Thyroid gland (tissue), 4 donors: ENCODE data around the gene RANBP2. TPM values are rescaled to one million over a fixed set of nuclear protein-coding genes. Genes with fewer than 3 reads are reported as not detected.

ENCODE experiments used
- DNase-seq, 2 donors: peaks; one replicate each; pipeline ENCODE4 v3.0.0-alpha.2; 2019
- H3K27ac ChIP-seq, 3 donors: fragments of 200-600 bp; sonication (generic); 1 replicate in 2 of 3; 2 replicates in 1 of 3; pipeline ENCODE4 v1.5.1; 2016 to 2019; ENCODE audit warnings: mild to moderate bottlenecking in 1 of 3, moderate library complexity in 1 of 3
- H3K27me3 ChIP-seq: fragments of 200-600 bp; sonication (generic); one replicate; pipeline ENCODE4 v1.5.1; 2019
- H3K36me3 ChIP-seq, 2 donors: fragments of 200-600 bp; sonication (generic); one replicate each; pipeline ENCODE4 v1.5.1; 2016 to 2019
- H3K4me1 ChIP-seq, 2 donors: fragments of 200-600 bp; sonication (generic); one replicate each; pipeline ENCODE4 v1.5.1; 2017 to 2019
- H3K4me3 ChIP-seq, 3 donors: fragments of 200-600 bp; sonication (generic); replicated peaks in 1 of 3; 1 replicate in 2 of 3; 2 replicates in 1 of 3; pipeline ENCODE4 v1.5.1; 2016; ENCODE audit warnings: mild to moderate bottlenecking in 1 of 3
- H3K9me3 ChIP-seq: fragments of 200-600 bp; sonication (generic); one replicate; pipeline ENCODE4 v1.5.1; 2017
- POLR2A ChIP-seq, 2 donors: fragments of 450-650 bp; IDR thresholded peaks; one replicate each; pipeline ENCODE4 v1.6.1; 2017; ENCODE audit warnings: antibody characterized with exemption in 2 of 2, mild to moderate bottlenecking in 2 of 2, moderate library complexity in 1 of 2
- WGBS, 2 donors: methylation state at CpG; one replicate each; pipeline ENCODE4 v1.1.5; 2017; 5-methylcytosine and 5-hydroxymethylcytosine counted together
- intact Hi-C: fragments of 100-400 bp; cut with DNase I; formaldehyde crosslinking; loops from one replicate; pipeline ENCODE4 v1.15.1; 2023
- total RNA-seq, 4 donors: library from RNA; depleted of rRNA; stranded (reverse); fragments of >200 nt; gene quantifications; one replicate each; pipeline ENCODE4 v1.2.3, GENCODE V29; 2016
- TF ChIP-seq, protein P1 (sequence below), 6 experiments: fragments of 200-600 bp in 3 of 6; fragments of 450-650 bp in 3 of 6; sonication (generic) in 3 of 6; IDR thresholded peaks; one replicate each; pipeline ENCODE4 v1.5.1; 2016 to 2019; ENCODE audit warnings: antibody characterized with exemption in 6 of 6, mild to moderate bottlenecking in 2 of 6, inconsistent platforms in 1 of 6, moderate library complexity in 1 of 6

The RANBP2 gene
- total RNA-seq, 4 donors from 2014 or later = 93.7 to 159 (median 107) TPM

DNA sequence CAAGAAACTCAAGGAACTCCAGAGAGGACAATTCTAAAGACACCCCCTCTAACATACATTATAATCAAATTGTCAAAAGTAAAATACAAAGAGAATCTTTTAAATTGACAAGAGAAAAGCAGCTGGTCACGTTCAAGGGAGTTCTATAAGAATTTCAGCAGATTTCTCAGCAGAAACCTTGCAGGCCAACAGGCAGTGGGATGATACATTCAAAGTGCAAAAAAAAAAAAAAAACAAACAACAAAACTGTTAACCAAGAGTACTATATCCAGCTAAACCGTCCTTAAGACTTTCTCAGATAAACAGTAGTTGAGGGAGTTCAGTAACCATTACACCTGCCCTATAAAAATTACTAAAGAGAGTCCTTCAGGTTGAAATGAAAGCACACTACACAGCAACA, 101.2 kb downstream of the RANBP2 start:
- Histone ChIP-seq H3K4me1 (no peaks in the 10 kb centered on the region), H3K27me3 (no peaks in the 10 kb centered on the region), H3K36me3 (peaks cover 0 to 9% of the 10 kb centered on the region in 2 donors), H3K9me3 (no peaks in the 10 kb centered on the region), H3K4me3 (no peak overlapping the region), H3K27ac (no peak overlapping the region)
- DNase-seq = no peak
- intact Hi-C loops = no loop called here
- 95 to 99% methylated on average over 2 of the region's 2 CpGs for WGBS, 2 donors
- TF ChIP-seq POLR2A (IDR thresholded peaks at IDR 0.05) = no peak

DNA sequence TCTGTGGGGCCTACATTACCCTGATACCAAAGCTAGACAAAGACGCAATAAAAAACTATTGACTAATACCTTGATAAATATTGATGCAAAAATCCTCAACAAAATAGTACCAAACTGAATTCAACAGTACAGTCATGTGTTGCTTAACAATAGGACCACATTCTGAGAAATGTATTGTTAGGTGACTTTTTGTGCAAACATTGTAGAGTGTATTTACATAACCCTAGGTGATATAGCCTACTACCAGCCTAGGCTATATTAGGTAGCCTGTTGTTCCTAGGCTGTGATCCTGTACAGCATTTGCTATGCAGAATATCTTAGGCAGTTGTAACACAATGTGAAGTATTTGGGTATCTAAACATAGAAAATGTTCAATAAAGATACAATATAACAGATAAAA, 104.0 kb downstream of the RANBP2 start:
- H3K4me3 ChIP-seq = no peak overlapping the region
- H3K4me1 ChIP-seq = no peaks in the 10 kb centered on the region
- H3K27ac ChIP-seq = no peak overlapping the region
- no peaks in the 10 kb centered on the region for H3K36me3 ChIP-seq
- no peaks in the 10 kb centered on the region for H3K9me3 ChIP-seq
- no peaks in the 10 kb centered on the region for H3K27me3 ChIP-seq
- TF ChIP-seq, protein P1, sequence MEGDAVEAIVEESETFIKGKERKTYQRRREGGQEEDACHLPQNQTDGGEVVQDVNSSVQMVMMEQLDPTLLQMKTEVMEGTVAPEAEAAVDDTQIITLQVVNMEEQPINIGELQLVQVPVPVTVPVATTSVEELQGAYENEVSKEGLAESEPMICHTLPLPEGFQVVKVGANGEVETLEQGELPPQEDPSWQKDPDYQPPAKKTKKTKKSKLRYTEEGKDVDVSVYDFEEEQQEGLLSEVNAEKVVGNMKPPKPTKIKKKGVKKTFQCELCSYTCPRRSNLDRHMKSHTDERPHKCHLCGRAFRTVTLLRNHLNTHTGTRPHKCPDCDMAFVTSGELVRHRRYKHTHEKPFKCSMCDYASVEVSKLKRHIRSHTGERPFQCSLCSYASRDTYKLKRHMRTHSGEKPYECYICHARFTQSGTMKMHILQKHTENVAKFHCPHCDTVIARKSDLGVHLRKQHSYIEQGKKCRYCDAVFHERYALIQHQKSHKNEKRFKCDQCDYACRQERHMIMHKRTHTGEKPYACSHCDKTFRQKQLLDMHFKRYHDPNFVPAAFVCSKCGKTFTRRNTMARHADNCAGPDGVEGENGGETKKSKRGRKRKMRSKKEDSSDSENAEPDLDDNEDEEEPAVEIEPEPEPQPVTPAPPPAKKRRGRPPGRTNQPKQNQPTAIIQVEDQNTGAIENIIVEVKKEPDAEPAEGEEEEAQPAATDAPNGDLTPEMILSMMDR (IDR thresholded peaks at IDR 0.05) = no peak
- TF ChIP-seq POLR2A (IDR thresholded peaks at IDR 0.05) = no peak
- 89 to 96% methylated on average over 1 of the region's 1 CpG for WGBS, 2 donors
- DNase-seq = no peak
- intact Hi-C loops = no loop called here

DNA sequence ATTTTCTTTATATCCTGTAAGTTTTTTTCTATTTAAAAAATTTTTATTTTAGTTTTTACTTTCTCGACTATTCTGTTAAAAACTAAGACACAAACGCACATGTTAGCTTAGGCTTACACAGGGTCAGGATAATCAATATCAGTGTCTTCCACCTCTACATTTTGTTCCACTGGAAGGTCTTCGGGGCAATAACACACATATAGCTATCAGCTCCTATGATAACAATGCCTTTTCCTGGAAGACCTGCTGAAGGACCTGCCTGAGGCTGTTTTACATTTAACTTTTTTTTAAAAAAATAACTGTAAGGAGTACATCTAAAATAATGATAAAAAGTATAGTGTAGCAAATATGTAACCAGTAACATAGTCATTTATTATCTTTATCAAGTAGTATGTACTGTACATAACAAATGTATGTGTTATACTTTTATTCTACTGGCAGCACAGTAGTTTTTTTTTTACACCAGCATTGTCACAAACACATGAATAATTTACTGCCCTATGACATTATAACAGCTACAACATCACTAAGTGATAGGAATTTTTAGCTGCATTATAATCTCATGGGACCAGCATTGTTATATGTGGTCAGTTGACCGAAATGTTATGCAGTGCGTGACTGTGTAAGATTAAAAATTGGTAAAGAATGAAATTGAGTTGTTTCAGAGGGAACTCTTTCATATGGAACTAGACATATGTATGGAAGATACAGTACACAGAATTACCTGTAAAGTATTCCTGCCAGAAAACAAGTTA, 105.2 kb downstream of the RANBP2 start:
- no peak for DNase-seq
- Histone ChIP-seq H3K4me3 (no peak overlapping the region), H3K27me3 (no peaks in the 10 kb centered on the region), H3K4me1 (no peaks in the 10 kb centered on the region), H3K9me3 (no peaks in the 10 kb centered on the region), H3K27ac (no peak overlapping the region), H3K36me3 (no peaks in the 10 kb centered on the region)
- WGBS, 2 donors = 96% methylated on average over 5 of the region's 5 CpGs
- TF ChIP-seq, protein P1 (IDR thresholded peaks at IDR 0.05) = no peak
- TF ChIP-seq POLR2A (IDR thresholded peaks at IDR 0.05) = no peak
- intact Hi-C loops = no loop called here

DNA sequence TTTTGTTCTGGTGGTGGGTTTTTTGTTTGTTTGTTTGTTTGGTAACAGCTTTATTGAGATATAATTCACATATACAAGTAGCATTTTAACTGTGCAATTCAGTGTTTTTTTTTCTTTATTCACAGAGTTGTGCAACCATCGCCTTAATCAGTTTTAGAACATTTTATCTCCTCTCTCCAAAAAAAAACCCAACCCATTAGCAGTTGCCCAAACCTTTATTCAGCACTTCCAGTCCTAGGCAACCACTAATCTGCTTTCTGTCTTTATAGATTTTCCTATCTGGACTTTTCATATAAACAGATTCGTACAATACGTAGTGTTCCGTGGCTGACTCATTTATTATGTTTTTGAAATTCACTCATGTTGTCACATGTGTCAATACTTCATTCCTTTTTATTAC, 106.0 kb downstream of the RANBP2 start:
- H3K27ac ChIP-seq = no peak overlapping the region
- WGBS, 2 donors = 64 to 65% methylated on average over 4 of the region's 4 CpGs
- no peaks in the 10 kb centered on the region for H3K36me3 ChIP-seq

DNA sequence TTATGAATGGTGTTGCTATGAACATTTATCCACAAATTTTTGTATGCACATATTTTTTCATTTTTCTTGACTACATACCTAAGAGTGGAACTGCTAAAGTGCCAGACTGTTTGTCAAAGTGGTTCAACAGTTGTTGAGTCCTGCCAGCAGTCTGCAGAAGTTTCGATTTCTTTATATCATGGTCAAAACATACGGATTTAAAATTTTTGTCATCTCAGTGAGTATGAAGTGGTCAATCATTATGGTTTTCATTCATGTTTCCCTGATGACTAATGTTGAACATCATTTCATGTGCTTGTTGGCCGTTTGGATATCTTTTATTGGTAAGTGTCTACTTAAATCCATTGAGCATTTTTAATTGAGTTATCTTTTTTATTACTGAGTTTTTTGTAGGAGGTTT, 106.5 kb downstream of the RANBP2 start:
- Histone ChIP-seq H3K9me3 (no peaks in the 10 kb centered on the region), H3K27me3 (no peaks in the 10 kb centered on the region), H3K4me1 (no peaks in the 10 kb centered on the region), H3K27ac (no peak overlapping the region), H3K36me3 (no peaks in the 10 kb centered on the region), H3K4me3 (no peak overlapping the region)
- TF ChIP-seq POLR2A (IDR thresholded peaks at IDR 0.05) = no peak
- TF ChIP-seq, protein P1 (IDR thresholded peaks at IDR 0.05) = no peak
- DNase-seq = no peak
- intact Hi-C loops = no loop called here
- 93 to 94% methylated on average over 3 of the region's 3 CpGs for WGBS, 2 donors

More for the DNA sequence above, 106.0 kb downstream of the RANBP2 start:
- no peak for DNase-seq
- intact Hi-C loops = no loop called here
- H3K4me1 ChIP-seq = no peaks in the 10 kb centered on the region
- H3K9me3 ChIP-seq = no peaks in the 10 kb centered on the region
- TF ChIP-seq, protein P1 (IDR thresholded peaks at IDR 0.05) = no peak
- TF ChIP-seq POLR2A (IDR thresholded peaks at IDR 0.05) = no peak
- no peak overlapping the region for H3K4me3 ChIP-seq
- H3K27me3 ChIP-seq = no peaks in the 10 kb centered on the region
